ENCODE results near the gene ENPP3. TPM values are rescaled to one million over a fixed set of nuclear protein-coding genes. Genes with fewer than 3 reads are reported as not detected.

Gene ENPP3
- total and polyA plus RNA-seq, 2 of the 13 experiments (the other 11 are each of a cell fraction or from before 2014, with no cell fraction given), result 40.0 to 75.4 TPM

DNA sequence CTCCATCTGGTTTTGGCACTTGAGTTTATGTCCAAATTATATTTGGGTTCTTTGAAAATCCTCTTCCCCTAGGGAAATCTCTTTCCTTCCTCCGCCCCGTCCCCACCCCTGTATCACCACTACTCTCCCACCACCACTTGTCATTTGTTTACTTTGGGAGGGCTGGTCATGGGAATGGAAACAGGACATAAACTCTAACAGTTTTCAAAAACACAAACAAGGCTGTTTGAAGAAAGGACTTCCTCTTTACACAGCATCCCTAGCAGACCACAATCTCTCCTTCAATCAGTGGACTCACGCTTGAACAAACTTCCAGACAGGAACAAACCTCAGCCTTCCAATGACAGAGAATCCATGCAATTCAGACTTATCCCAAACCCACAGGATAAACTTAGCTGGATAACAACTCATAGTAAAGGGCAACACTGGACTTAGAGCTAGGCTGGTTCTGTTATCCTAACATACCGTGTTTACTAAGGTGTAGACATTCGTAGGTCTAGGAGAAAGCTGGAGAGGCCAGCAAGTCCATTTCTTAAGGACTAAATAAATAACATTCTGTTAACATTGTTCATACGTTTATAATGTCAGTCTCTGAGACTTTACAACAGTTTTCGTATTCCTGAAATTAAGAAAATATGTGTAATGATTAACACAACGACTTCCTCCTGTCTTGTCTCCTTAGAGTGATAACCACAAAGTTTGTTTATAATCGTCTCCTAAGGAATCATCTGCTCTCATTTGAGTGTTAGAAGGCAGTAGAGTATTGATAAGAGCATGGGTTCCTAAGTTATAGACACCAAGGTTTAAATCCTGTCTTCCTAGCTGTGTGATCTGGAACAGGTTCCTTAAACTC, 117.8 kb downstream of the ENPP3 start (continued):
- TF ChIP-seq, protein P1, sequence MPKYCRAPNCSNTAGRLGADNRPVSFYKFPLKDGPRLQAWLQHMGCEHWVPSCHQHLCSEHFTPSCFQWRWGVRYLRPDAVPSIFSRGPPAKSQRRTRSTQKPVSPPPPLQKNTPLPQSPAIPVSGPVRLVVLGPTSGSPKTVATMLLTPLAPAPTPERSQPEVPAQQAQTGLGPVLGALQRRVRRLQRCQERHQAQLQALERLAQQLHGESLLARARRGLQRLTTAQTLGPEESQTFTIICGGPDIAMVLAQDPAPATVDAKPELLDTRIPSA (CRISPR knock-in tag; IDR thresholded peaks at IDR 0.05; ENCODE audit: borderline replicate concordance), result no peak
- TF ChIP-seq PHF8 (CRISPR knock-in tag; IDR thresholded peaks at IDR 0.05) (peak; percentile 44; the same call in 1 of the 2 replicates), SRY (CRISPR knock-in tag; IDR thresholded peaks at IDR 0.05) (no peak; the same call in 1 of the 2 replicates), NRL (CRISPR knock-in tag; IDR thresholded peaks at IDR 0.05; ENCODE audit: borderline replicate concordance) (no peak), ZMAT3 (CRISPR knock-in tag; conservative IDR thresholded peaks at IDR 0.05) (peak; percentile 76; the same call in 1 of the 2 replicates), HMGA1 (CRISPR knock-in tag; conservative IDR thresholded peaks at IDR 0.05) (no peak), ZSCAN9 (CRISPR knock-in tag; IDR thresholded peaks at IDR 0.05; ENCODE audit: borderline replicate concordance) (0 out of 2 replicates have a peak, but pooled peaks have one; percentile 55), GATA4 (IDR thresholded peaks at IDR 0.05; ENCODE audit: borderline replicate concordance, low read depth) (peak; percentile 98), PRPF4 (IDR thresholded peaks at IDR 0.05; ENCODE audit: low read depth, low read length, poor library complexity, severe bottlenecking) (no peak), ZNF816 (CRISPR knock-in tag; IDR thresholded peaks at IDR 0.05; ENCODE audit: borderline replicate concordance) (peak; percentile 97), CC2D1A (CRISPR knock-in tag; IDR thresholded peaks at IDR 0.05) (no peak), BHLHE40 (IDR thresholded peaks at IDR 0.05; ENCODE audit: low read length) (peak; percentile 80), TBP (CRISPR knock-in tag; IDR thresholded peaks at IDR 0.05) (no peak)
- TF ChIP-seq, protein P2, sequence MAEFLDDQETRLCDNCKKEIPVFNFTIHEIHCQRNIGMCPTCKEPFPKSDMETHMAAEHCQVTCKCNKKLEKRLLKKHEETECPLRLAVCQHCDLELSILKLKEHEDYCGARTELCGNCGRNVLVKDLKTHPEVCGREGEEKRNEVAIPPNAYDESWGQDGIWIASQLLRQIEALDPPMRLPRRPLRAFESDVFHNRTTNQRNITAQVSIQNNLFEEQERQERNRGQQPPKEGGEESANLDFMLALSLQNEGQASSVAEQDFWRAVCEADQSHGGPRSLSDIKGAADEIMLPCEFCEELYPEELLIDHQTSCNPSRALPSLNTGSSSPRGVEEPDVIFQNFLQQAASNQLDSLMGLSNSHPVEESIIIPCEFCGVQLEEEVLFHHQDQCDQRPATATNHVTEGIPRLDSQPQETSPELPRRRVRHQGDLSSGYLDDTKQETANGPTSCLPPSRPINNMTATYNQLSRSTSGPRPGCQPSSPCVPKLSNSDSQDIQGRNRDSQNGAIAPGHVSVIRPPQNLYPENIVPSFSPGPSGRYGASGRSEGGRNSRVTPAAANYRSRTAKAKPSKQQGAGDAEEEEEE (CRISPR knock-in tag; IDR thresholded peaks at IDR 0.05; ENCODE audit: borderline replicate concordance), result no peak
- TF ChIP-seq, protein P3, sequence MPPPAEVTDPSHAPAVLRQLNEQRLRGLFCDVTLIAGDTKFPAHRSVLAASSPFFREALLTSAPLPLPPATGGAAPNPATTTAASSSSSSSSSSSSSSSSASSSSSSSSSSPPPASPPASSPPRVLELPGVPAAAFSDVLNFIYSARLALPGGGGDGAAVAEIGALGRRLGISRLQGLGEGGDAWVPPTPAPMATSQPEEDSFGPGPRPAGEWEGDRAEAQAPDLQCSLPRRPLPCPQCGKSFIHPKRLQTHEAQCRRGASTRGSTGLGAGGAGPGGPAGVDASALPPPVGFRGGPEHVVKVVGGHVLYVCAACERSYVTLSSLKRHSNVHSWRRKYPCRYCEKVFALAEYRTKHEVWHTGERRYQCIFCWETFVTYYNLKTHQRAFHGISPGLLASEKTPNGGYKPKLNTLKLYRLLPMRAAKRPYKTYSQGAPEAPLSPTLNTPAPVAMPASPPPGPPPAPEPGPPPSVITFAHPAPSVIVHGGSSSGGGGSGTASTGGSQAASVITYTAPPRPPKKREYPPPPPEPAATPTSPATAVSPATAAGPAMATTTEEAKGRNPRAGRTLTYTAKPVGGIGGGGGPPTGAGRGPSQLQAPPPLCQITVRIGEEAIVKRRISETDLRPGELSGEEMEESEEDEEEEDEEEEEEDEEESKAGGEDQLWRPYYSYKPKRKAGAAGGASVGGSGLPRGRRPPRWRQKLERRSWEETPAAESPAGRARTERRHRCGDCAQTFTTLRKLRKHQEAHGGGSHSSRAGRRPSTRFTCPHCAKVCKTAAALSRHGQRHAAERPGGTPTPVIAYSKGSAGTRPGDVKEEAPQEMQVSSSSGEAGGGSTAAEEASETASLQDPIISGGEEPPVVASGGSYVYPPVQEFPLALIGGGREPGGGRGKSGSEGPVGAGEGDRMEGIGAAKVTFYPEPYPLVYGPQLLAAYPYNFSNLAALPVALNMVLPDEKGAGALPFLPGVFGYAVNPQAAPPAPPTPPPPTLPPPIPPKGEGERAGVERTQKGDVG (CRISPR knock-in tag; IDR thresholded peaks at IDR 0.05; ENCODE audit: borderline replicate concordance), result no peak
- TF ChIP-seq, protein P4, sequence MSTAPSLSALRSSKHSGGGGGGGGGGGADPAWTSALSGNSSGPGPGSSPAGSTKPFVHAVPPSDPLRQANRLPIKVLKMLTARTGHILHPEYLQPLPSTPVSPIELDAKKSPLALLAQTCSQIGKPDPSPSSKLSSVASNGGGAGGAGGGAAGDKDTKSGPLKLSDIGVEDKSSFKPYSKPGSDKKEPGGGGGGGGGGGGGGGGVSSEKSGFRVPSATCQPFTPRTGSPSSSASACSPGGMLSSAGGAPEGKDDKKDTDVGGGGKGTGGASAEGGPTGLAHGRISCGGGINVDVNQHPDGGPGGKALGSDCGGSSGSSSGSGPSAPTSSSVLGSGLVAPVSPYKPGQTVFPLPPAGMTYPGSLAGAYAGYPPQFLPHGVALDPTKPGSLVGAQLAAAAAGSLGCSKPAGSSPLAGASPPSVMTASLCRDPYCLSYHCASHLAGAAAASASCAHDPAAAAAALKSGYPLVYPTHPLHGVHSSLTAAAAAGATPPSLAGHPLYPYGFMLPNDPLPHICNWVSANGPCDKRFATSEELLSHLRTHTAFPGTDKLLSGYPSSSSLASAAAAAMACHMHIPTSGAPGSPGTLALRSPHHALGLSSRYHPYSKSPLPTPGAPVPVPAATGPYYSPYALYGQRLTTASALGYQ (CRISPR knock-in tag; IDR thresholded peaks at IDR 0.05), result peak; percentile 92
- TF ChIP-seq, protein P5, sequence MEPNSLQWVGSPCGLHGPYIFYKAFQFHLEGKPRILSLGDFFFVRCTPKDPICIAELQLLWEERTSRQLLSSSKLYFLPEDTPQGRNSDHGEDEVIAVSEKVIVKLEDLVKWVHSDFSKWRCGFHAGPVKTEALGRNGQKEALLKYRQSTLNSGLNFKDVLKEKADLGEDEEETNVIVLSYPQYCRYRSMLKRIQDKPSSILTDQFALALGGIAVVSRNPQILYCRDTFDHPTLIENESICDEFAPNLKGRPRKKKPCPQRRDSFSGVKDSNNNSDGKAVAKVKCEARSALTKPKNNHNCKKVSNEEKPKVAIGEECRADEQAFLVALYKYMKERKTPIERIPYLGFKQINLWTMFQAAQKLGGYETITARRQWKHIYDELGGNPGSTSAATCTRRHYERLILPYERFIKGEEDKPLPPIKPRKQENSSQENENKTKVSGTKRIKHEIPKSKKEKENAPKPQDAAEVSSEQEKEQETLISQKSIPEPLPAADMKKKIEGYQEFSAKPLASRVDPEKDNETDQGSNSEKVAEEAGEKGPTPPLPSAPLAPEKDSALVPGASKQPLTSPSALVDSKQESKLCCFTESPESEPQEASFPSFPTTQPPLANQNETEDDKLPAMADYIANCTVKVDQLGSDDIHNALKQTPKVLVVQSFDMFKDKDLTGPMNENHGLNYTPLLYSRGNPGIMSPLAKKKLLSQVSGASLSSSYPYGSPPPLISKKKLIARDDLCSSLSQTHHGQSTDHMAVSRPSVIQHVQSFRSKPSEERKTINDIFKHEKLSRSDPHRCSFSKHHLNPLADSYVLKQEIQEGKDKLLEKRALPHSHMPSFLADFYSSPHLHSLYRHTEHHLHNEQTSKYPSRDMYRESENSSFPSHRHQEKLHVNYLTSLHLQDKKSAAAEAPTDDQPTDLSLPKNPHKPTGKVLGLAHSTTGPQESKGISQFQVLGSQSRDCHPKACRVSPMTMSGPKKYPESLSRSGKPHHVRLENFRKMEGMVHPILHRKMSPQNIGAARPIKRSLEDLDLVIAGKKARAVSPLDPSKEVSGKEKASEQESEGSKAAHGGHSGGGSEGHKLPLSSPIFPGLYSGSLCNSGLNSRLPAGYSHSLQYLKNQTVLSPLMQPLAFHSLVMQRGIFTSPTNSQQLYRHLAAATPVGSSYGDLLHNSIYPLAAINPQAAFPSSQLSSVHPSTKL (CRISPR knock-in tag; IDR thresholded peaks at IDR 0.05), result peak; percentile 96
